Kidney capillary endothelial cell (primary cell): ENCODE results near the gene REPS2.
A peak's percentile ranks its signal among the peaks of the same experiment; 100 is the strongest.
"Not testable (repeated sequence)": the region's sequence is repeated elsewhere in the genome, so short reads cannot be mapped to it uniquely, and the experiment has no call there.

Experiments
- DNase-seq: peaks from one replicate; pipeline ENCODE4 v3.0.0-alpha.2; 2018; ENCODE audit warnings: low spot score

Gene REPS2

GRCh38 chrX:16946361-16946964, at the start of gene REPS2:
Gene REPS2, plus strand, starts transcription at chrX:16946658. Its CDS starts 204 bp downstream, at chrX:16946862.
- DNase-seq, result peak; percentile 38

- no peak for DNase-seq
Observed at GRCh38 chrX:16897445-16897844, 49.0 kb upstream of the REPS2 start.

- DNase-seq, result no peak
Observed at GRCh38 chrX:16903274-16904022, 43.0 kb upstream of the REPS2 start.

- no peak for DNase-seq
Observed at GRCh38 chrX:16910376-16910775, 36.1 kb upstream of the REPS2 start.

GRCh38 chrX:16914058-16914457, 32.4 kb upstream of the REPS2 start:
- DNase-seq, result no peak

- no peak for DNase-seq
Observed at GRCh38 chrX:16916561-16916960, 29.9 kb upstream of the REPS2 start.

GRCh38 chrX:16917120-16917519, 29.3 kb upstream of the REPS2 start:
- no peak for DNase-seq

- DNase-seq, result no peak
Observed at GRCh38 chrX:16918979-16919378, 27.5 kb upstream of the REPS2 start.

GRCh38 chrX:16920075-16920474, 26.4 kb upstream of the REPS2 start:
- DNase-seq, result no peak

- DNase-seq, result no peak
Observed at GRCh38 chrX:16923157-16923556, 23.3 kb upstream of the REPS2 start.

- DNase-seq, result no peak
Observed at GRCh38 chrX:16924631-16925480, 21.6 kb upstream of the REPS2 start.

GRCh38 chrX:16930392-16930791, 16.1 kb upstream of the REPS2 start:
- DNase-seq, result no peak

- DNase-seq, result no peak
Observed at GRCh38 chrX:16931371-16931770, 15.1 kb upstream of the REPS2 start.

GRCh38 chrX:16931855-16932575, 14.4 kb upstream of the REPS2 start:
- no peak for DNase-seq

GRCh38 chrX:16934185-16934584, 12.3 kb upstream of the REPS2 start:
- DNase-seq, result no peak

- DNase-seq, result no peak
Observed at GRCh38 chrX:16946971-16947562, 609 bp downstream of the REPS2 start.

- DNase-seq, result no peak
Observed at GRCh38 chrX:16950423-16950822, 4.0 kb downstream of the REPS2 start.

- DNase-seq, result peak; percentile 40
Observed at GRCh38 chrX:16953606-16954211, 7.3 kb downstream of the REPS2 start.

- no peak for DNase-seq
Observed at GRCh38 chrX:16957751-16958150, 11.3 kb downstream of the REPS2 start.

- no peak for DNase-seq
Observed at GRCh38 chrX:16958356-16958755, 11.9 kb downstream of the REPS2 start.

- not testable (repeated sequence) for DNase-seq
Observed at GRCh38 chrX:16962661-16963060, 16.2 kb downstream of the REPS2 start.
